Tibial artery (tissue), 4 donors: ENCODE results near the gene NCAM1.
A peak's percentile ranks its signal among the peaks of the same experiment; 100 is the strongest.
"Not testable (repeated sequence)": the region's sequence is repeated elsewhere in the genome, so short reads cannot be mapped to it uniquely, and the experiment has no call there.

Experiments used
- DNase-seq, 2 donors: peaks; one replicate each; pipeline ENCODE4 v3.0.0-alpha.2; 2019
- H3K27ac ChIP-seq, 2 donors: fragments of 200-600 bp; sonication (generic) in 1 of 2; 1 replicate in 1 of 2; 2 replicates in 1 of 2; pipeline ENCODE4 v1.5.1; 2018 to 2019; ENCODE audit warnings: mild to moderate bottlenecking in 1 of 2
- H3K27me3 ChIP-seq, 2 donors: fragments of 200-600 bp; sonication (generic) in 1 of 2; one replicate each; pipeline versions ENCODE4 v1.5.1 to v1.6.0; 2016 to 2019
- H3K36me3 ChIP-seq, 3 donors: fragments of 200-600 bp; sonication (generic) in 2 of 3; one replicate each; pipeline ENCODE4 v1.5.1; 2016 to 2019; ENCODE audit warnings: mild to moderate bottlenecking in 2 of 3
- H3K4me1 ChIP-seq, 4 donors: fragments of 200-600 bp; sonication (generic) in 2 of 4; 1 replicate in 3 of 4; 2 replicates in 1 of 4; pipeline ENCODE4 v1.5.1; 2016 to 2019
- H3K4me3 ChIP-seq, 2 donors: fragments of 200-600 bp; sonication (generic) in 1 of 2; 1 replicate in 1 of 2; 2 replicates in 1 of 2; pipeline ENCODE4 v1.5.1; 2018 to 2019; ENCODE audit warnings: mild to moderate bottlenecking in 2 of 2
- H3K9me3 ChIP-seq, 3 donors: fragments of 200-600 bp; sonication (generic) in 1 of 3; one replicate each; pipeline ENCODE4 v1.5.1; 2016 to 2019
- intact Hi-C: fragments of 100-400 bp; cut with DNase I; formaldehyde crosslinking; loops from one replicate; pipeline ENCODE4 v1.15.0; 2023; ENCODE audit warnings: low total_unique reads
- TF ChIP-seq, protein P1 (sequence below), 2 experiments: fragments of 200-600 bp in 1 of 2; fragments of 450-650 bp in 1 of 2; IDR thresholded peaks; one replicate each; pipeline ENCODE4 v1.5.1; 2017 to 2019; ENCODE audit warnings: antibody characterized with exemption in 2 of 2, mild to moderate bottlenecking in 1 of 2, moderate library complexity in 1 of 2

Gene NCAM1

GRCh38 chr11:113288286-113288863 lies 327.2 kb downstream of the NCAM1 start:
- TF ChIP-seq, protein P1, sequence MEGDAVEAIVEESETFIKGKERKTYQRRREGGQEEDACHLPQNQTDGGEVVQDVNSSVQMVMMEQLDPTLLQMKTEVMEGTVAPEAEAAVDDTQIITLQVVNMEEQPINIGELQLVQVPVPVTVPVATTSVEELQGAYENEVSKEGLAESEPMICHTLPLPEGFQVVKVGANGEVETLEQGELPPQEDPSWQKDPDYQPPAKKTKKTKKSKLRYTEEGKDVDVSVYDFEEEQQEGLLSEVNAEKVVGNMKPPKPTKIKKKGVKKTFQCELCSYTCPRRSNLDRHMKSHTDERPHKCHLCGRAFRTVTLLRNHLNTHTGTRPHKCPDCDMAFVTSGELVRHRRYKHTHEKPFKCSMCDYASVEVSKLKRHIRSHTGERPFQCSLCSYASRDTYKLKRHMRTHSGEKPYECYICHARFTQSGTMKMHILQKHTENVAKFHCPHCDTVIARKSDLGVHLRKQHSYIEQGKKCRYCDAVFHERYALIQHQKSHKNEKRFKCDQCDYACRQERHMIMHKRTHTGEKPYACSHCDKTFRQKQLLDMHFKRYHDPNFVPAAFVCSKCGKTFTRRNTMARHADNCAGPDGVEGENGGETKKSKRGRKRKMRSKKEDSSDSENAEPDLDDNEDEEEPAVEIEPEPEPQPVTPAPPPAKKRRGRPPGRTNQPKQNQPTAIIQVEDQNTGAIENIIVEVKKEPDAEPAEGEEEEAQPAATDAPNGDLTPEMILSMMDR (IDR thresholded peaks at IDR 0.05), result no peak
- no peaks in the 10 kb centered on the region for H3K9me3 ChIP-seq
- H3K36me3 ChIP-seq, result no peaks in the 10 kb centered on the region
- no peak overlapping the region for H3K27ac ChIP-seq
- no peaks in the 10 kb centered on the region for H3K27me3 ChIP-seq
- peak in 1 of 2 donors; percentile 48 for DNase-seq
- H3K4me1 ChIP-seq, result no peaks in the 10 kb centered on the region
- no peak overlapping the region for H3K4me3 ChIP-seq
- intact Hi-C loops, result loop anchor here (5.0 kb wide), 1 partner anchor 701 kb away; no protein-coding TSS in a partner anchor

DNA sequence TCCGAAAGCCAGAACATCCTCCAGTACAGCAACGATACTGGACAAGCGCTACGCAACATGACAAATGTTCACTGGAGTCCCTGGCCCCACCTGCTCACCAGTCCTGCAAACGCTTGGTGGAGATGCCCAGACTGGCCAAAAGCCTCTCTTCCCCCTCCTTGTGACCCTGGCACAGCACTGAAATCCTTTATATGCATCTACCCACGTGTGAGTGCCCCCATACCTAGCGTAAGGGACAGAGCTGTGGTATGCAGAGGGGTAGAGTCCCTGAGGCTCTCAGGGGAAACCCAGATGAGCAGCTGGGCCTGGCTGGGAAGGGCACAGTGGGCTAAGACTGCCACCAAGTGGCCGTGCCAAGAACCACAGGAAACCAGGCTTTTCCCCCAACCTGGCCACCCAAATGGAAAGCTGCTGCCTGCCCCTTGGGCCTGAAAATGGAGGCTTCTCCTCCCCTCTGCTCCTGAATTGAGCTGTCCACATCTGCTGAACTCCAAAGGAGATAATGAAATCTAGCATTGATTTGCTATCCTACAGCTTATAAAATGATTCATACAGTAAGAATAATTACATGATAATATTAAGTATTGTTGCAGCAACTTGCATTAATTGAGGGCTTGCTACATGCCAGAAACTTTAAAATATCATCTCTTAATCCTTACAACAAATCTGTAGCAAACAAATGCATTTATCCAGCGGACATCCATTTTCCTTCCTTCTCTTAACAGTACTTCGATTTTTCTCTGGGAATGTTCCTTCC lies 328.4 kb downstream of the NCAM1 start:
- intact Hi-C loops, result loop anchor here (5.0 kb wide), 1 partner anchor 702 kb away; no protein-coding TSS in a partner anchor
- DNase-seq, result peak in 1 of 2 donors; percentile 71

GRCh38 chr11:113293936-113294335 lies 332.7 kb downstream of the NCAM1 start:
- no peak for DNase-seq
- Histone ChIP-seq H3K9me3 (no peaks in the 10 kb centered on the region), H3K4me3 (no peak overlapping the region), H3K4me1 (no peaks in the 10 kb centered on the region), H3K27me3 (peaks cover 0 to 31% of the 10 kb centered on the region in 2 donors), H3K36me3 (no peaks in the 10 kb centered on the region), H3K27ac (no peak overlapping the region)
- intact Hi-C loops, result no loop called here
- TF ChIP-seq, protein P1 (IDR thresholded peaks at IDR 0.05), result no peak

More for the DNA sequence above, 328.4 kb downstream of the NCAM1 start:
- Histone ChIP-seq H3K4me3 (no peak overlapping the region), H3K4me1 (no peaks in the 10 kb centered on the region), H3K27ac (no peak overlapping the region), H3K36me3 (no peaks in the 10 kb centered on the region), H3K9me3 (no peaks in the 10 kb centered on the region), H3K27me3 (peaks cover 0 to 8% of the 10 kb centered on the region in 2 donors)
- TF ChIP-seq, protein P1 (IDR thresholded peaks at IDR 0.05), result peak; percentile 80 to 85

DNA sequence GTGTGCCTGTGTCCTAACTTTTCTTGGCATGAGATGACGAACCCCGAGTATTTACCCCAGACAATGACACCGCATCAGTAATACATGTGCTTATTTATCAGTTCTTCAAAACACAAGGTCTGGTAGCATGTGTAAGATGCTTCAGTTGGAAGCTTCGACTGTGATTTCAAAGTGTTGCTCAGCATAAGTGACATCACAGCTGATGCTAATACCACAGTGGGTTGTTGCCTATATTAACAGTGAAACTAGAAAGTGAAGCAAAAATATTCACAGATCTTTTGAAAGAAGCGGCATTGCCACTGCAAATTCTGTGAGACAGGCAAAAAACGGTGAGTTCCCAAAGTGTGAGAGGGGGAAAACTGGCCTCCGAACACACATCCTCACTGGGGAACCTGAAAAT lies 334.8 kb downstream of the NCAM1 start:
- Histone ChIP-seq H3K27me3 (peaks cover 0 to 33% of the 10 kb centered on the region in 2 donors), H3K4me1 (no peaks in the 10 kb centered on the region), H3K36me3 (no peaks in the 10 kb centered on the region), H3K9me3 (no peaks in the 10 kb centered on the region), H3K27ac (no peak overlapping the region), H3K4me3 (no peak overlapping the region)
- TF ChIP-seq, protein P1 (IDR thresholded peaks at IDR 0.05), result no peak
- intact Hi-C loops, result no loop called here
- no peak for DNase-seq

DNA sequence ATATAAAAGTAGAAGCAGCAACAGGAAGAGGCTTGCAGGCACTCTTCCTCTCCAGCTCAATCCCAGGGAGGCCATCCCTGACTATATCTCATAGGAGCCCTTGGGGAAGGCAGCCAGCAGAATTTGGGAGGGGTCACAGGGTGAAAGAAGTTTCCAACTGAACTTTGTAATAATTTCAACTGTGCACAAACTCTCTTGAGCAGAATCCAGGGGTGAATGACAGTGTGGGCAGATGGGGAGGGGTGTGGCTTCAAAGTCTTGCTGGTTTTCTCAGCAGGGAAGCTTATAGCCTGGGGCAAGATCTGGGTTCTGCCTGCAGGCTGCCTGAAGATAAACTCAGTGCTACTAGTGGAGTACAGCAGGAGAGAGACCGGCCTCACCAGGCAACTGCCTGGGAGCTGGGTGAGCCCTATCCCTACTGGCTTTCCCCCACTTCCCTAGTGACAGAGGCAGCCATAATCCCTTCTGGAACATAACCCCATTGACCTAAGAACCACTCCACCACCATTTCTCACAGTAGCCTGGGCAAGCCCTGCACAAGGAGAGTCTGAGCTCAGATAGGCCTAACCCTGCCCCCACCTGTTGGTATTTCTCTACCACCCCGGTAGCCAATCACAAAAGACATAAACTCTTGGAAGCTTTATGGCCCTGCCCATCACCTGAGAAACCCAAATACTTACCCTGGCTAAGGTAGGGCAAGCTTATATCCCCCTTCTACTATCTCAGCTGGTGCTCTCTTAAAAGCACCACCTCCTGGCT lies 335.4 kb downstream of the NCAM1 start:
- intact Hi-C loops, result no loop called here
- H3K9me3 ChIP-seq, result no peaks in the 10 kb centered on the region
- DNase-seq, result no peak
- TF ChIP-seq, protein P1 (IDR thresholded peaks at IDR 0.05), result no peak
- no peak overlapping the region for H3K4me3 ChIP-seq
- no peaks in the 10 kb centered on the region for H3K36me3 ChIP-seq
- no peaks in the 10 kb centered on the region for H3K4me1 ChIP-seq
- H3K27me3 ChIP-seq, result peaks cover 0 to 33% of the 10 kb centered on the region in 2 donors
- no peak overlapping the region for H3K27ac ChIP-seq

- peaks cover 0 to 33% of the 10 kb centered on the region in 2 donors for H3K27me3 ChIP-seq
- intact Hi-C loops, result not testable (repeated sequence)
Observed at GRCh38 chr11:113298496-113298895, 337.3 kb downstream of the NCAM1 start.

More at GRCh38 chr11:113298496-113298895, 337.3 kb downstream of the NCAM1 start:
- not testable (repeated sequence) for H3K9me3 ChIP-seq, H3K27ac ChIP-seq, DNase-seq, H3K4me3 ChIP-seq, H3K36me3 ChIP-seq, H3K4me1 ChIP-seq
